ENCODE measurements around the gene PBXIP1.

GRCh38 chr1:155004352-155005075, 48.6 kb upstream of the PBXIP1 start:
- TF ChIP-seq CTCF (IDR thresholded peaks at IDR 0.05) (no peak), FOXK1 (CRISPR knock-in tag; IDR thresholded peaks at IDR 0.05) (no peak), CREB1 (CRISPR knock-in tag; IDR thresholded peaks at IDR 0.05) (no peak), NFYB (CRISPR knock-in tag; conservative IDR thresholded peaks at IDR 0.05; ENCODE audit: low read depth) (no peak), CBFB (CRISPR knock-in tag; IDR thresholded peaks at IDR 0.05; ENCODE audit: low read depth) (no peak), ATF2 (CRISPR knock-in tag; IDR thresholded peaks at IDR 0.05; ENCODE audit: borderline replicate concordance, low read depth) (no peak), FOXJ3 (CRISPR knock-in tag; IDR thresholded peaks at IDR 0.05; ENCODE audit: borderline replicate concordance) (no peak), ATF1 (CRISPR knock-in tag; IDR thresholded peaks at IDR 0.05) (no peak), TCF7 (CRISPR knock-in tag; IDR thresholded peaks at IDR 0.05; ENCODE audit: low read depth) (no peak), ZNF263 (CRISPR knock-in tag; IDR thresholded peaks at IDR 0.05; ENCODE audit: low read depth) (no peak), TEAD4 (CRISPR knock-in tag; IDR thresholded peaks at IDR 0.05) (no peak), PREB (CRISPR knock-in tag; IDR thresholded peaks at IDR 0.05; ENCODE audit: borderline replicate concordance) (no peak), ZNF232 (CRISPR knock-in tag; IDR thresholded peaks at IDR 0.05) (no peak)

All from WTC11 (cell line).